ENCODE results near the gene EDDM3A.

DNA sequence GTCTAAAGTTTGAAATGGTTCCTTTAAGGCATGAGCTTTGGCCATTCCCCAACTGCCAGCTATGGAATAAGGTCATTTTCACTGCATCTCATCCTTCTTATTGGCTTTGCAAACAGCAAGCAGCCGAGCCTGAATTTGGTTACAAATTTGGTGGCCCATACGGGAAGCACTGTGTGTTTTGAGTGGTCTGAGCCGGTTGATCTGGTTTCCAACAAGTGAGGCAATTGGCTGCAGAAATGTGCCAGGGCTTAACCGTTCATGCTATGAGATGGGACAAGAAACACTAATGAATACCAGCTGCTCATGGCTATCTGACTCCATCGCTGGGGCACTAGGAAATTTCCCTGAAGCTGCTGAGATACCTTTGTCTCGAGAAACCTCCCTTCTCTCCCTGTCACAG is 9.3 kb downstream of the EDDM3A start:
- TF ChIP-seq, protein P1, sequence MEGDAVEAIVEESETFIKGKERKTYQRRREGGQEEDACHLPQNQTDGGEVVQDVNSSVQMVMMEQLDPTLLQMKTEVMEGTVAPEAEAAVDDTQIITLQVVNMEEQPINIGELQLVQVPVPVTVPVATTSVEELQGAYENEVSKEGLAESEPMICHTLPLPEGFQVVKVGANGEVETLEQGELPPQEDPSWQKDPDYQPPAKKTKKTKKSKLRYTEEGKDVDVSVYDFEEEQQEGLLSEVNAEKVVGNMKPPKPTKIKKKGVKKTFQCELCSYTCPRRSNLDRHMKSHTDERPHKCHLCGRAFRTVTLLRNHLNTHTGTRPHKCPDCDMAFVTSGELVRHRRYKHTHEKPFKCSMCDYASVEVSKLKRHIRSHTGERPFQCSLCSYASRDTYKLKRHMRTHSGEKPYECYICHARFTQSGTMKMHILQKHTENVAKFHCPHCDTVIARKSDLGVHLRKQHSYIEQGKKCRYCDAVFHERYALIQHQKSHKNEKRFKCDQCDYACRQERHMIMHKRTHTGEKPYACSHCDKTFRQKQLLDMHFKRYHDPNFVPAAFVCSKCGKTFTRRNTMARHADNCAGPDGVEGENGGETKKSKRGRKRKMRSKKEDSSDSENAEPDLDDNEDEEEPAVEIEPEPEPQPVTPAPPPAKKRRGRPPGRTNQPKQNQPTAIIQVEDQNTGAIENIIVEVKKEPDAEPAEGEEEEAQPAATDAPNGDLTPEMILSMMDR (IDR thresholded peaks at IDR 0.05), result no peak
- no peak for TF ChIP-seq POLR2A (IDR thresholded peaks at IDR 0.05)
